GM13977 (cell line): ENCODE results near the gene NEXN.
"Not testable (repeated sequence)": the region's sequence is repeated elsewhere in the genome, so short reads cannot be mapped to it uniquely, and the experiment has no call there.

Experiments
- DNase-seq: peaks from one replicate; pipeline ENCODE4 v3.0.0; 2012; ENCODE audit warnings: low spot score
- CTCF ChIP-seq: IDR thresholded peaks from 2 replicates; pipeline ENCODE4 v1.5.1; 2012; ENCODE audit warnings: mild to moderate bottlenecking, control low read depth; ENCODE audit not compliant: insufficient read depth; ENCODE audit errors: extremely low read depth, missing control alignments
- in situ Hi-C: fragments of 300-500 bp; cut with MboI; formaldehyde crosslinking; loops from one replicate; pipeline ENCODE4 v1.12.0; 2022; ENCODE audit warnings: low sequenced_read_pairs, low pct_unique_long_range_greater_than_20kb, mixed read lengths, inconsistent platforms; ENCODE audit not compliant: unreplicated experiment

The NEXN gene

GRCh38 chr1:77978293-77978968 is 90.0 kb downstream of the NEXN start:
- TF ChIP-seq CTCF: no peak
- peak; percentile 79 for DNase-seq
- in situ Hi-C loops: no loop called here

- TF ChIP-seq CTCF: peak; percentile 82
- in situ Hi-C loops: no loop called here
- DNase-seq: peak; percentile 86
These were observed 90.8 kb downstream of the NEXN start, which contains the start of gene FUBP1 for GRCh38 chr1:77978969-77979876. FUBP1 (minus strand) TSS chr1:77979072; CDS start chr1:77979004, 68 bp downstream.

GRCh38 chr1:77983352-77983996 is 95.0 kb downstream of the NEXN start:
- DNase-seq, in situ Hi-C loops: not testable (repeated sequence)

GRCh38 chr1:77983997-77984355 is 95.6 kb downstream of the NEXN start:
- TF ChIP-seq CTCF: no peak
- in situ Hi-C loops: no loop called here
- DNase-seq: no peak

- in situ Hi-C loops: no loop called here
- TF ChIP-seq CTCF: no peak
- DNase-seq: no peak
These were observed 96.2 kb downstream of the NEXN start for GRCh38 chr1:77984629-77985028.

- TF ChIP-seq CTCF: no peak
- no peak for DNase-seq
- in situ Hi-C loops: no loop called here
These were observed 98.4 kb downstream of the NEXN start for GRCh38 chr1:77986810-77987209.
